IMR-90 (cell line): ENCODE results near the gene ARMC6. TPM values are rescaled to one million over a fixed set of nuclear protein-coding genes. Genes with fewer than 3 reads are reported as not detected.

Experiments used
- ATAC-seq: fragments of 200-7000 bp; cut with Tn5 transposase; 2 replicates; pipeline ENCODE4 v1.9.1; 2020; ENCODE audit warnings: low read depth, mild to moderate bottlenecking, moderate library complexity
- Bru-seq: library from RNA; stranded (reverse); fragments of 400-500 nt; gene quantifications from one replicate; lab custom pipeline; 2021; lab: Mats Ljungman, UMichigan
- BruChase-seq, 2 experiments: library from RNA; stranded (reverse); fragments of 400-500 nt; gene quantifications; one replicate each; lab custom pipeline; 2021; lab: Mats Ljungman, UMichigan
- BruUV-seq: library from RNA; stranded (reverse); fragments of 400-500 nt; replicated peaks from 2 replicates; lab custom pipeline; 2021; lab: Mats Ljungman, UMichigan
- CTCF ChIA-PET: fragments of 300-600 bp; formaldehyde crosslinking; extraction: SDS; loops from one replicate; lab custom pipeline; 2021; ENCODE audit warnings: antibody characterized with exemption; lab: Yijun Ruan, JAX
- POLR2A ChIA-PET: fragments of 300-600 bp; sonication (Branson Sonifier 250); formaldehyde crosslinking; loops from one replicate; lab custom pipeline; 2022; ENCODE audit warnings: antibody characterized with exemption; ENCODE audit not compliant: unreplicated experiment; lab: Charles Lee
- DNase-seq: peaks from one replicate; pipeline ENCODE4 v3.0.0; 2013
- H2AFZ ChIP-seq: replicated peaks from 2 replicates; pipeline ENCODE3; 2013; ENCODE audit warnings: low read length, mild to moderate bottlenecking; ENCODE audit not compliant: poor library complexity
- H2AK5ac ChIP-seq: 2 replicates; pipeline ENCODE4 v1.6.1; 2013; ENCODE audit warnings: low read depth, low read length, inconsistent platforms
- H2AK9ac ChIP-seq: replicated peaks from 2 replicates; pipeline ENCODE3; 2013; ENCODE audit warnings: mild to moderate bottlenecking, low read depth, low read length, moderate library complexity; ENCODE audit not compliant: poor library complexity
- H2BK120ac ChIP-seq: 2 replicates; pipeline ENCODE4 v1.6.1; 2013; ENCODE audit warnings: low read depth, low read length, inconsistent platforms
- H2BK15ac ChIP-seq: 3 replicates; pipeline ENCODE4 v1.6.1; 2013; ENCODE audit warnings: low read depth, low read length, inconsistent platforms
- H2BK20ac ChIP-seq: 2 replicates; pipeline ENCODE4 v1.6.1; 2013; ENCODE audit warnings: low read depth, mild to moderate bottlenecking, inconsistent platforms, low read length, moderate library complexity
- H2BK5ac ChIP-seq: 2 replicates; pipeline ENCODE4 v1.6.1; 2013; ENCODE audit warnings: mild to moderate bottlenecking, low read depth, low read length, inconsistent platforms; ENCODE audit not compliant: poor library complexity, severe bottlenecking
- H3K14ac ChIP-seq: replicated peaks from 2 replicates; pipeline ENCODE4 v1.6.1; 2013; ENCODE audit warnings: low read depth, low read length, inconsistent platforms
- H3K18ac ChIP-seq: 2 replicates; pipeline ENCODE4 v1.6.1; 2013; ENCODE audit warnings: low read depth, low read length, control low read depth
- H3K23ac ChIP-seq: 2 replicates; pipeline ENCODE4 v1.6.1; 2013; ENCODE audit warnings: low read depth, low read length, inconsistent platforms
- H3K27ac ChIP-seq: 2 replicates; pipeline ENCODE4 v1.5.1; 2013; ENCODE audit warnings: mild to moderate bottlenecking, control low read depth, low read length; ENCODE audit not compliant: insufficient read depth
- H3K27me3 ChIP-seq: 2 replicates; pipeline ENCODE4 v1.6.1; 2013; ENCODE audit warnings: low read length; ENCODE audit not compliant: control insufficient read depth, insufficient read depth
- H3K36me3 ChIP-seq: 2 replicates; pipeline ENCODE4 v1.6.1; 2013; ENCODE audit warnings: low read length, mixed read lengths; ENCODE audit not compliant: control insufficient read depth, insufficient read depth
- H3K4ac ChIP-seq: 2 replicates; pipeline ENCODE4 v1.6.1; 2013; ENCODE audit warnings: low read depth, low read length, inconsistent platforms
- H3K4me1 ChIP-seq: 2 replicates; pipeline ENCODE4 v1.6.1; 2013; ENCODE audit warnings: low read length, mixed read lengths; ENCODE audit not compliant: control insufficient read depth, insufficient read depth
- H3K4me2 ChIP-seq: 2 replicates; pipeline ENCODE4 v1.6.1; 2013; ENCODE audit warnings: low read depth, mild to moderate bottlenecking, control low read depth, low read length, moderate library complexity
- H3K4me3 ChIP-seq: 2 replicates; pipeline ENCODE4 v1.5.1; 2013; ENCODE audit warnings: low read depth, mild to moderate bottlenecking, control low read depth, low read length, moderate library complexity; ENCODE audit not compliant: insufficient read depth
- H3K56ac ChIP-seq: 2 replicates; pipeline ENCODE4 v1.6.1; 2013; ENCODE audit warnings: low read length, inconsistent platforms; ENCODE audit not compliant: insufficient read depth; ENCODE audit errors: extremely low read depth
- H3K79me1 ChIP-seq, 2 experiments: 2 replicates each; pipeline ENCODE4 v1.6.1; 2013; ENCODE audit warnings: low read length in 2 of 2, inconsistent platforms in 1 of 2, low read depth in 1 of 2
- H3K9ac ChIP-seq: 2 replicates; pipeline ENCODE4 v1.6.1; 2013; ENCODE audit warnings: low read depth, low read length, control low read depth
- H3K9me1 ChIP-seq: 2 replicates; pipeline ENCODE4 v1.6.1; 2013; ENCODE audit warnings: low read length, inconsistent platforms; ENCODE audit not compliant: insufficient read depth
- H3K9me3 ChIP-seq: 2 replicates; pipeline ENCODE4 v1.6.1; 2013; ENCODE audit warnings: low read length; ENCODE audit not compliant: control insufficient read depth, insufficient read depth
- H4K20me1 ChIP-seq: 2 replicates; pipeline ENCODE4 v1.6.1; 2013; ENCODE audit warnings: low read length, inconsistent platforms; ENCODE audit not compliant: insufficient read depth
- H4K5ac ChIP-seq: 2 replicates; pipeline ENCODE4 v1.6.1; 2013; ENCODE audit warnings: mild to moderate bottlenecking, low read depth, low read length, control low read depth
- H4K8ac ChIP-seq, 2 experiments: 2 replicates each; pipeline ENCODE4 v1.6.1; 2013; ENCODE audit warnings: low read depth in 2 of 2, low read length in 2 of 2, control low read depth in 1 of 2, inconsistent platforms in 1 of 2
- H4K91ac ChIP-seq: 2 replicates; pipeline ENCODE4 v1.6.1; 2013; ENCODE audit warnings: low read depth, low read length, inconsistent platforms; ENCODE audit not compliant: insufficient read depth
- CEBPB ChIP-seq: IDR thresholded peaks from 2 replicates; pipeline ENCODE4 v1.6.1; 2012; ENCODE audit warnings: low read depth, low read length, improper control_type of control experiment
- FOS ChIP-seq: fragments of 150-350 bp; IDR thresholded peaks from 2 replicates; pipeline ENCODE4 v1.6.1; 2016; ENCODE audit warnings: low read depth, low read length
- MAZ ChIP-seq: IDR thresholded peaks from 2 replicates; pipeline ENCODE4 v1.6.1; 2012; ENCODE audit warnings: low read depth, mild to moderate bottlenecking, low read length, improper control_type of control experiment, moderate library complexity, borderline replicate concordance
- MXI1 ChIP-seq: IDR thresholded peaks from 2 replicates; pipeline ENCODE4 v1.6.1; 2012; ENCODE audit warnings: low read depth, mild to moderate bottlenecking, low read length, moderate library complexity, borderline replicate concordance
- POLR2A ChIP-seq: IDR thresholded peaks from 2 replicates; pipeline ENCODE4 v1.6.1; 2012; ENCODE audit warnings: mild to moderate bottlenecking, low read depth, low read length
- USF2 ChIP-seq: fragments of 150-350 bp; IDR thresholded peaks from 2 replicates; pipeline ENCODE4 v1.6.1; 2017; ENCODE audit warnings: mild to moderate bottlenecking, antibody characterized with exemption, low read length, low read depth
- WGBS, 2 experiments: methylation state at CpG; one replicate each; pipeline versions ENCODE4 v1.1.5 to v1.1.7; 2013; ENCODE audit warnings: missing lambda C conversion rate in 2 of 2; ENCODE audit not compliant: insufficient read length in 1 of 2; ENCODE audit errors: extremely low coverage in 2 of 2; 5-methylcytosine and 5-hydroxymethylcytosine counted together
- dilution Hi-C: fragments of 300-500 bp; cut with HindIII; formaldehyde crosslinking; loops from one replicate; pipeline ENCODE4 v1.14.3; 2018; ENCODE audit warnings: low sequenced_read_pairs; ENCODE audit not compliant: unreplicated experiment
- in situ Hi-C: fragments of 300-500 bp; cut with MboI; formaldehyde crosslinking; loops from 3 replicates; pipeline ENCODE4 v1.14.3; 2019; ENCODE audit warnings: low sequenced_read_pairs, inconsistent platforms, mixed read lengths
- intact Hi-C: fragments of 100-400 bp; cut with micrococcal nuclease; formaldehyde crosslinking; loops from 2 replicates; pipeline ENCODE4 v1.10.0; 2022
- long read RNA-seq: library from polyadenylated mRNA; unstranded; transcript quantifications from one replicate; pipeline ENCODE4 v2.0.0, GENCODE V29; 2021; ENCODE audit not compliant: unreplicated experiment
- polyA plus RNA-seq, 3 experiments: library from polyadenylated mRNA; depleted of rRNA; stranded (reverse); fragments of >200 nt; gene quantifications; 2 replicates each; pipeline ENCODE4 v1.2.3, GENCODE V29; 2012; ENCODE audit warnings: low replicate concordance in 1 of 3
- total RNA-seq: library from RNA; depleted of rRNA; stranded (reverse); fragments of >200 nt; gene quantifications from 2 replicates; pipeline ENCODE4 v1.2.3, GENCODE V29; 2012; rRNA removed

Gene ARMC6
- total RNA-seq (46.7 and 52.7 TPM in 2 replicates), polyA plus RNA-seq (2012; rRNA removed) (41.5 and 44.7 TPM in 2 replicates), Bru-seq, nascent RNA (percentile 64 among the genes with signal in this experiment), BruChase-seq, experiment 1, labeled RNA remaining after a 6-hour chase (percentile 71 among the genes with signal in this experiment), BruChase-seq, experiment 2, labeled RNA remaining after a 2-hour chase (percentile 64 among the genes with signal in this experiment)
- polyA plus RNA-seq (2012; cell fraction: cytosol; rRNA removed): 31.4 and 45.1 TPM in 2 replicates
- polyA plus RNA-seq (2012; cell fraction: nucleus; rRNA removed; ENCODE audit: low replicate concordance): 19.1 and 45.5 TPM in 2 replicates
- long read RNA-seq, transcript ARMC6-202 (8 exons, 2,383 nt): major isoform, 27 of 64 reads
- long read RNA-seq, transcript ARMC6-201 (8 exons, 2,412 nt): minor isoform, 14 of 64 reads
- long read RNA-seq, transcript ARMC6-206 (9 exons, 2,488 nt): minor isoform, 6 of 64 reads
- long read RNA-seq, partial matches to known transcripts: 6 of 64 reads
- long read RNA-seq, other reads (novel, unspliced or antisense): 11 of 64 reads

DNA sequence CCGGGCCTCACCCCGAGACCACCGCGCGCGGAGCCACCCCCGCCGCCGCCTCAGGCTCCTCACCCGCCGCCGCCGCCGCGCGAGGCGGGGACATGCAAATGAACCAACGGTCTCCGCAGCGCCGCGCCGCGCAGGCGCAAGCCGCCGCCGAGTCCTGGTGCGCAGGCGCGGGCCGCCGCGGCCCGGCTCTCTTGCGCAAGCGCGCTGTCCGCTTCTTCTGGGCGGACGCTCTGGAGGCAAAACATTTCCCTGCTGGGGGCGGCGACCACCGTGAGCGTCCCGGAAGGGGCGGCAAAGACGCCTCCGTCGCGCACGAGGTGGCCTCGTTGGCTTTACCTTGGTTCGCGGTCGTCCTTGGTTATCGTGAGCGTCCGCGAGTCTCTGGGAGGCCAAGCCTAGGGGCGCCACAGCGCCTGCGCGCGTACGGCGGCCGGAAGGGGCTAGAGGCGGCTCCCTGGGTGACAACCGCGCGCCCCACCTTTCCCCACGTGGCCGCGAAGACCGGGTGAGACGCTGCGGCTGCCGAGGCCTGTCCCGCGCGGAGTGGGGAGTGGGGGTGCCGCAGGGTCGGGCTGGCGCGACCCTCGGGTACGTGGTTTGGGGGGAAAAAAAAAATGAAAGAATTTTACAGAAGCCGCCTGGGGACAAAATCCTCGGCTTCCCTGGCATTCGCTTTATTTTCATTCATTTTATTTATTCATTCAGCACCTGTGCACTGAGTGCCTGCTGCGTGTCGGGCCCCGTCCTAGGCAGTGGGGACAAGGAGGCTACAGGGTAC, at the start of gene ARMC6, which contains the start of gene SUGP2:
Gene ARMC6 (plus strand): TSS at position 178 of the 778 bp plus-strand sequence. CDS start 607 bp downstream, outside the sequence.
Gene SUGP2 (minus strand): TSS at position 92 of the 778 bp plus-strand sequence. CDS start 2,446 bp downstream, outside the sequence.
- Histone ChIP-seq H2BK15ac (peak within 1 kb of the TSS; percentile 96; the same call in 1 of the 3 replicates), H3K4me2 (peak within 1 kb of the TSS; percentile 98), H3K4me1 (peaks cover 6% of the 10 kb centered on the region), H2AFZ (peak within 1 kb of the TSS; percentile 99), H2AK5ac (peak within 1 kb of the TSS; percentile 94), H3K9me1 (peaks cover 7% of the 10 kb centered on the region; the same call in 1 of the 2 replicates), H3K79me1 (peaks cover 37 to 74% of the 10 kb centered on the region in 2 experiments), H4K91ac (peak within 1 kb of the TSS; percentile 99), H3K4ac (peak within 1 kb of the TSS; percentile 96), H3K18ac (peak within 1 kb of the TSS; percentile 90), H3K9ac (peak within 1 kb of the TSS; percentile 98), H3K36me3 (peaks cover 5% of the 10 kb centered on the region), H4K5ac (peak within 1 kb of the TSS; percentile 98), H2AK9ac (peak within 1 kb of the TSS; percentile 90), H4K8ac (peak within 1 kb of the TSS; percentile 97 to 100), H2BK20ac (peak within 1 kb of the TSS; percentile 38; the same call in 1 of the 2 replicates), H4K20me1 (peaks cover 18% of the 10 kb centered on the region), H3K14ac (peak within 1 kb of the TSS; percentile 96), H3K9me3 (no peaks in the 10 kb centered on the region; the same call in 1 of the 2 replicates), H3K27me3 (no peaks in the 10 kb centered on the region), H2BK5ac (peak within 1 kb of the TSS; percentile 93), H3K56ac (peak within 1 kb of the TSS; percentile 93), H2BK120ac (peak within 1 kb of the TSS; percentile 89), H3K27ac (peak within 1 kb of the TSS; percentile 94), H3K23ac (peak within 1 kb of the TSS; percentile 95), H3K4me3 (peak within 1 kb of the TSS; percentile 70)
- DNase-seq: peak; percentile 84
- in situ Hi-C loops (no loop called here), intact Hi-C loops (no loop called here), dilution Hi-C loops (no loop called here)
- CTCF ChIA-PET: no interaction called here
- POLR2A ChIA-PET: no interaction called here
- ATAC-seq: peak; percentile 81
- TF ChIP-seq FOS (no peak), MXI1 (peak; percentile 99), POLR2A (peak; percentile 81), MAZ (peak; percentile 68; the same call in 1 of the 2 replicates), CEBPB (peak; percentile 98), USF2 (peak; percentile 74)
- no TSS peak for BruUV-seq
- WGBS, 2 experiments: 0% methylated on average over 41 of the region's 94 CpGs; no CpG with 5 or more reads in 1 of the 2 experiments
